B cell (primary cell): Measurements from ENCODE around the gene CUL1.

Experiments used
- CTCF ChIP-seq: fragments of 200-600 bp; IDR thresholded peaks from one replicate; pipeline ENCODE4 v1.8.0; 2022; ENCODE audit warnings: antibody characterized with exemption, mild to moderate bottlenecking
- EZH2 ChIP-seq: IDR thresholded peaks from 2 replicates; pipeline ENCODE4 v1.6.1; 2012; ENCODE audit warnings: borderline replicate concordance, low read depth, mild to moderate bottlenecking, moderate library complexity, low read length; ENCODE audit not compliant: insufficient read depth, poor library complexity, severe bottlenecking

DNA sequence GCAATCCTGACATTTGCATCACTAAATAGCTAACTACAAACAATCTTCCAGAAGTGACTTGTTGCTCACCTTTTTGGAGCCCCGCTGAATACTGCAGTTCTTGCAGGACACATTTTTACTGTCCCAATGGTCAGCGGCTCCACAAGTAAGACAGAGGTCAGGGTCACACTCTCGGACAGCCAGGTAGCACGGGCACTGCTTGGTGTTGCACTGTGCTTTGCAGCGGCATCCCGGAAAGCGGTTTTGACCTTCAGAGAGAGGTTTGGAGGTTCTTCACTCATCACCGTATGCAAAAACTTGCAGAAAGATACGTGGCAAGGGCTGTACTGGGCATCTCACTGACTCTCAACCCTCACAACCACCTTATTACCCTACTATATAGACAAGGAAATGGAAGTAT is 115.2 kb downstream of the CUL1 start:
- no peak for TF ChIP-seq CTCF
- no peak for TF ChIP-seq EZH2
